Sigmoid colon (tissue), 4 donors: Measurements from ENCODE around the gene DMRTC2.

Experiments
- CTCF ChIP-seq, 4 experiments: fragments of 450-650 bp in 3 of 4; fragments of 200-600 bp in 1 of 4; IDR thresholded peaks; one replicate each; pipeline ENCODE4 v1.5.1; 2016 to 2019; ENCODE audit warnings: antibody characterized with exemption in 4 of 4, mild to moderate bottlenecking in 3 of 4, moderate library complexity in 2 of 4
- EP300 ChIP-seq, 4 donors: sonication (generic); formaldehyde crosslinking; IDR thresholded peaks; one replicate each; pipeline ENCODE4 v1.6.1; 2017; ENCODE audit warnings: antibody characterized with exemption in 4 of 4
- POLR2A ChIP-seq, 2 donors: fragments of 450-650 bp; IDR thresholded peaks; one replicate each; pipeline ENCODE4 v1.6.1; 2016; ENCODE audit warnings: antibody characterized with exemption in 2 of 2, mild to moderate bottlenecking in 2 of 2, moderate library complexity in 2 of 2
- POLR2AphosphoS5 ChIP-seq, 4 donors: sonication (generic); formaldehyde crosslinking; IDR thresholded peaks; one replicate each; pipeline ENCODE4 v1.6.1; 2017; ENCODE audit warnings: antibody characterized with exemption in 4 of 4

GRCh38 chr19:41796901-41797300, 47.9 kb upstream of the DMRTC2 start:
- no peak for TF ChIP-seq CTCF (IDR thresholded peaks at IDR 0.05)
- no peak for TF ChIP-seq POLR2A (IDR thresholded peaks at IDR 0.05)
- no peak for TF ChIP-seq POLR2AphosphoS5 (IDR thresholded peaks at IDR 0.05)
- TF ChIP-seq EP300 (IDR thresholded peaks at IDR 0.05), result no peak
